Ovary (tissue), 3 donors: ENCODE results near the gene TPM4.

Experiments used
- EP300 ChIP-seq: sonication (generic); formaldehyde crosslinking; IDR thresholded peaks from one replicate; pipeline ENCODE4 v1.6.1; 2017; ENCODE audit warnings: antibody characterized with exemption
- POLR2A ChIP-seq: fragments of 450-650 bp; IDR thresholded peaks from one replicate; pipeline ENCODE4 v1.6.1; 2017; ENCODE audit warnings: antibody characterized with exemption, mild to moderate bottlenecking, moderate library complexity
- TF ChIP-seq, protein P1 (sequence below), 3 donors: fragments of 450-650 bp in 2 of 3; fragments of 200-600 bp in 1 of 3; IDR thresholded peaks; one replicate each; pipeline versions ENCODE4 v1.5.1 to v1.8.0; 2016 to 2022; ENCODE audit warnings: antibody characterized with exemption in 3 of 3, mild to moderate bottlenecking in 1 of 3
- donor health status: DM: no; HTN: no; CAD: no.

DNA sequence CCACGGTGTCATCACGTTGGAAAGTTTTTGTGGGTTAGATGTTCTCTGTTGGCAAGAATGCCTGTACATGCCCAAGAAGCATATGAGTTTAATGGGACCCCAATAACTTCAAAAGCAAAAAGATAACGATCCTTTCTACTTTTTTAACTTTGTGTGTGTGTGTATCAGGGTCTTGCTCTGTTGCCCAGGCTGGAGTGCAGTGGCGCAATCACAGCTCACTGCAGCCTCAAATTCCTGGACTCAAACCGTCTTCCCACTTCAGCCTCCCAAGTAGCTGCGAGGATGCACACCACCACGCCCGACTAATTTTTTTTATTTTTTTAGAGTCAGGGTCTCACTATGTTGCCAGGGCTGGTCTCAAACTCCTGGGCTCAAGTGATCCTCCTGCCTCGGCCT, 34.3 kb upstream of the TPM4 start:
- TF ChIP-seq, protein P1, sequence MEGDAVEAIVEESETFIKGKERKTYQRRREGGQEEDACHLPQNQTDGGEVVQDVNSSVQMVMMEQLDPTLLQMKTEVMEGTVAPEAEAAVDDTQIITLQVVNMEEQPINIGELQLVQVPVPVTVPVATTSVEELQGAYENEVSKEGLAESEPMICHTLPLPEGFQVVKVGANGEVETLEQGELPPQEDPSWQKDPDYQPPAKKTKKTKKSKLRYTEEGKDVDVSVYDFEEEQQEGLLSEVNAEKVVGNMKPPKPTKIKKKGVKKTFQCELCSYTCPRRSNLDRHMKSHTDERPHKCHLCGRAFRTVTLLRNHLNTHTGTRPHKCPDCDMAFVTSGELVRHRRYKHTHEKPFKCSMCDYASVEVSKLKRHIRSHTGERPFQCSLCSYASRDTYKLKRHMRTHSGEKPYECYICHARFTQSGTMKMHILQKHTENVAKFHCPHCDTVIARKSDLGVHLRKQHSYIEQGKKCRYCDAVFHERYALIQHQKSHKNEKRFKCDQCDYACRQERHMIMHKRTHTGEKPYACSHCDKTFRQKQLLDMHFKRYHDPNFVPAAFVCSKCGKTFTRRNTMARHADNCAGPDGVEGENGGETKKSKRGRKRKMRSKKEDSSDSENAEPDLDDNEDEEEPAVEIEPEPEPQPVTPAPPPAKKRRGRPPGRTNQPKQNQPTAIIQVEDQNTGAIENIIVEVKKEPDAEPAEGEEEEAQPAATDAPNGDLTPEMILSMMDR (IDR thresholded peaks at IDR 0.05) = no peak
- no peak for TF ChIP-seq EP300
- no peak for TF ChIP-seq POLR2A
